ENCODE data around the gene DCLK1. TPM values are rescaled to one million over a fixed set of nuclear protein-coding genes. Genes with fewer than 3 reads are reported as not detected.

Gene DCLK1
- total RNA-seq, 1 experiment from 2014 or later = 1.4 TPM

- Histone ChIP-seq H3K36me3 (ENCODE audit: low read depth) (no peaks in the 10 kb centered on the region), H3K27ac (no peak overlapping the region), H3F3A (ENCODE audit: insufficient read depth, low read depth) (no peaks in the 10 kb centered on the region), H3K4me1 (replicated peaks; ENCODE audit: insufficient read depth) (no peaks in the 10 kb centered on the region), H3K9me3 (ENCODE audit: insufficient read depth, low read depth) (no peaks in the 10 kb centered on the region), H3K4me3 (no peak overlapping the region), H4K20me1 (ENCODE audit: insufficient read depth) (no peaks in the 10 kb centered on the region), H3K79me2 (ENCODE audit: low read depth) (no peaks in the 10 kb centered on the region), H2AFZ (no peak overlapping the region), H3K9me2 (ENCODE audit: insufficient read depth) (no peaks in the 10 kb centered on the region), H3K27me3 (ENCODE audit: insufficient read depth, low read depth) (no peaks in the 10 kb centered on the region), H3K4me2 (no peak overlapping the region)
- no peak for DNase-seq
- ChIA-PET CTCF (no interaction called here), POLR2A (ENCODE audit: unreplicated experiment) (no interaction called here)
- TF ChIP-seq CTCF (conservative IDR thresholded peaks at IDR 0.05) (no peak), EZH2 (IDR thresholded peaks at IDR 0.05; ENCODE audit: low read depth) (no peak)
- intact Hi-C loops (cut with micrococcal nuclease; ENCODE audit: unreplicated experiment) = no loop called here
- BruUV-seq (replicated peaks) = no TSS peak
Observed at GRCh38 chr13:35903075-35903474, 228.1 kb downstream of the DCLK1 start.

- Histone ChIP-seq H3K79me2 (ENCODE audit: low read depth) (no peaks in the 10 kb centered on the region), H3K27me3 (ENCODE audit: insufficient read depth, low read depth) (no peaks in the 10 kb centered on the region), H3K9me2 (ENCODE audit: insufficient read depth) (no peaks in the 10 kb centered on the region), H3K36me3 (ENCODE audit: low read depth) (no peaks in the 10 kb centered on the region), H3K4me1 (replicated peaks; ENCODE audit: insufficient read depth) (peaks cover 1% of the 10 kb centered on the region), H4K20me1 (ENCODE audit: insufficient read depth) (no peaks in the 10 kb centered on the region), H3K27ac (no peak overlapping the region), H3F3A (ENCODE audit: insufficient read depth, low read depth) (no peaks in the 10 kb centered on the region), H2AFZ (no peak overlapping the region; the same call in 1 of the 2 replicates), H3K4me3 (no peak overlapping the region), H3K4me2 (no peak overlapping the region), H3K9me3 (ENCODE audit: insufficient read depth, low read depth) (0 out of 2 replicates have a peak, but pooled peaks cover 3% of the 10 kb centered on the region)
- CTCF ChIA-PET = no interaction called here
- TF ChIP-seq EZH2 (IDR thresholded peaks at IDR 0.05; ENCODE audit: low read depth) = no peak
- no peak for TF ChIP-seq CTCF (conservative IDR thresholded peaks at IDR 0.05)
- POLR2A ChIA-PET (ENCODE audit: unreplicated experiment) = no interaction called here
- no peak for DNase-seq
- BruUV-seq (replicated peaks) = no TSS peak
- intact Hi-C loops (cut with micrococcal nuclease; ENCODE audit: unreplicated experiment) = no loop called here
Observed at GRCh38 chr13:35898041-35898440, 233.1 kb downstream of the DCLK1 start.

GRCh38 chr13:35894636-35895035, 236.5 kb downstream of the DCLK1 start:
- Histone ChIP-seq H3K36me3 (ENCODE audit: low read depth) (no peaks in the 10 kb centered on the region), H4K20me1 (ENCODE audit: insufficient read depth) (no peaks in the 10 kb centered on the region), H3K4me1 (replicated peaks; ENCODE audit: insufficient read depth) (peaks cover 28% of the 10 kb centered on the region), H2AFZ (no peak overlapping the region), H3K9me2 (ENCODE audit: insufficient read depth) (no peaks in the 10 kb centered on the region), H3K27ac (no peak overlapping the region), H3K79me2 (ENCODE audit: low read depth) (no peaks in the 10 kb centered on the region), H3F3A (ENCODE audit: insufficient read depth, low read depth) (peaks cover 19% of the 10 kb centered on the region), H3K4me2 (no peak overlapping the region), H3K9me3 (ENCODE audit: insufficient read depth, low read depth) (0 out of 2 replicates have a peak, but pooled peaks cover 3% of the 10 kb centered on the region), H3K4me3 (no peak overlapping the region), H3K27me3 (ENCODE audit: insufficient read depth, low read depth) (no peaks in the 10 kb centered on the region)
- DNase-seq = no peak
- intact Hi-C loops (cut with micrococcal nuclease; ENCODE audit: unreplicated experiment) = no loop called here
- ChIA-PET POLR2A (ENCODE audit: unreplicated experiment) (no interaction called here), CTCF (no interaction called here)
- TF ChIP-seq CTCF (conservative IDR thresholded peaks at IDR 0.05) = no peak
- TF ChIP-seq EZH2 (IDR thresholded peaks at IDR 0.05; ENCODE audit: low read depth) = no peak
- no TSS peak for BruUV-seq (replicated peaks)
